IPS-18a (cell line): Measurements from ENCODE around the gene GDPD4.

Experiments
- H3K27ac ChIP-seq: one replicate; pipeline ENCODE4 v1.5.1; 2013; ENCODE audit warnings: low read length
- H3K27me3 ChIP-seq: one replicate; pipeline ENCODE4 v1.6.1; 2013; ENCODE audit warnings: mild to moderate bottlenecking, low read length; ENCODE audit not compliant: control insufficient read depth, insufficient read depth
- H3K36me3 ChIP-seq: one replicate; pipeline ENCODE4 v1.6.1; 2013; ENCODE audit warnings: low read depth, low read length; ENCODE audit not compliant: control insufficient read depth
- H3K4me1 ChIP-seq: one replicate; pipeline ENCODE4 v1.6.1; 2013; ENCODE audit warnings: low read depth, low read length; ENCODE audit not compliant: control insufficient read depth
- H3K4me3 ChIP-seq: one replicate; pipeline ENCODE4 v1.5.1; 2013; ENCODE audit warnings: low read length
- H3K9ac ChIP-seq: one replicate; pipeline ENCODE4 v1.6.1; 2013; ENCODE audit warnings: mild to moderate bottlenecking, low read length, moderate library complexity
- H3K9me3 ChIP-seq: one replicate; pipeline ENCODE4 v1.6.1; 2013; ENCODE audit warnings: low read depth, low read length; ENCODE audit not compliant: control insufficient read depth

GDPD4 gene

GRCh38 chr11:77262803-77263202, 38.7 kb downstream of the GDPD4 start:
- no peak overlapping the region for H3K4me3 ChIP-seq
- no peak overlapping the region for H3K27ac ChIP-seq
- no peaks in the 10 kb centered on the region for H3K4me1 ChIP-seq
- H3K27me3 ChIP-seq, result no peaks in the 10 kb centered on the region
- H3K9me3 ChIP-seq, result no peaks in the 10 kb centered on the region
- H3K36me3 ChIP-seq, result no peaks in the 10 kb centered on the region
- H3K9ac ChIP-seq, result no peak overlapping the region

GRCh38 chr11:77259641-77260040, 41.8 kb downstream of the GDPD4 start:
- Histone ChIP-seq H3K4me1 (no peaks in the 10 kb centered on the region), H3K9me3 (no peaks in the 10 kb centered on the region), H3K4me3 (no peak overlapping the region), H3K27me3 (no peaks in the 10 kb centered on the region), H3K9ac (no peak overlapping the region), H3K36me3 (no peaks in the 10 kb centered on the region), H3K27ac (no peak overlapping the region)

GRCh38 chr11:77253690-77254089, 47.8 kb downstream of the GDPD4 start:
- Histone ChIP-seq H3K27ac (no peak overlapping the region), H3K36me3 (no peaks in the 10 kb centered on the region), H3K4me1 (no peaks in the 10 kb centered on the region), H3K4me3 (no peak overlapping the region), H3K9ac (no peak overlapping the region), H3K9me3 (no peaks in the 10 kb centered on the region), H3K27me3 (no peaks in the 10 kb centered on the region)

GRCh38 chr11:77252555-77253270, 48.8 kb downstream of the GDPD4 start:
- no peaks in the 10 kb centered on the region for H3K27me3 ChIP-seq
- H3K9me3 ChIP-seq, result no peaks in the 10 kb centered on the region
- H3K9ac ChIP-seq, result no peak overlapping the region
- H3K4me3 ChIP-seq, result no peak overlapping the region
- no peaks in the 10 kb centered on the region for H3K4me1 ChIP-seq
- H3K27ac ChIP-seq, result no peak overlapping the region
- H3K36me3 ChIP-seq, result no peaks in the 10 kb centered on the region

- Histone ChIP-seq H3K27me3 (no peaks in the 10 kb centered on the region), H3K27ac (no peak overlapping the region), H3K4me3 (no peak overlapping the region), H3K9me3 (no peaks in the 10 kb centered on the region), H3K4me1 (no peaks in the 10 kb centered on the region), H3K36me3 (no peaks in the 10 kb centered on the region), H3K9ac (no peak overlapping the region)
Observed at GRCh38 chr11:77250881-77251640, 50.4 kb downstream of the GDPD4 start.

- H3K36me3 ChIP-seq, result no peaks in the 10 kb centered on the region
- no peaks in the 10 kb centered on the region for H3K27me3 ChIP-seq
- H3K9ac ChIP-seq, result no peak overlapping the region
- no peak overlapping the region for H3K27ac ChIP-seq
- H3K4me1 ChIP-seq, result no peaks in the 10 kb centered on the region
- no peaks in the 10 kb centered on the region for H3K9me3 ChIP-seq
- H3K4me3 ChIP-seq, result no peak overlapping the region
Observed at GRCh38 chr11:77249427-77249826, 52.1 kb downstream of the GDPD4 start.

- Histone ChIP-seq H3K4me3 (no peak overlapping the region), H3K27me3 (no peaks in the 10 kb centered on the region), H3K27ac (no peak overlapping the region), H3K4me1 (no peaks in the 10 kb centered on the region), H3K9me3 (no peaks in the 10 kb centered on the region), H3K9ac (no peak overlapping the region), H3K36me3 (no peaks in the 10 kb centered on the region)
Observed at GRCh38 chr11:77244277-77245027, 57.0 kb downstream of the GDPD4 start.

GRCh38 chr11:77236901-77237300, 64.6 kb downstream of the GDPD4 start:
- Histone ChIP-seq H3K9ac (no peak overlapping the region), H3K27me3 (no peaks in the 10 kb centered on the region), H3K36me3 (no peaks in the 10 kb centered on the region), H3K4me1 (no peaks in the 10 kb centered on the region), H3K27ac (no peak overlapping the region), H3K9me3 (no peaks in the 10 kb centered on the region), H3K4me3 (no peak overlapping the region)

- H3K27me3 ChIP-seq, result no peaks in the 10 kb centered on the region
Observed at GRCh38 chr11:77233011-77233410, 68.5 kb downstream of the GDPD4 start.

GRCh38 chr11:77232242-77232641, 69.2 kb downstream of the GDPD4 start:
- H3K36me3 ChIP-seq, result no peaks in the 10 kb centered on the region
- H3K4me1 ChIP-seq, result no peaks in the 10 kb centered on the region
- H3K4me3 ChIP-seq, result no peak overlapping the region
- H3K27me3 ChIP-seq, result no peaks in the 10 kb centered on the region
- H3K9me3 ChIP-seq, result no peaks in the 10 kb centered on the region
- H3K9ac ChIP-seq, result no peak overlapping the region
- H3K27ac ChIP-seq, result no peak overlapping the region

More at GRCh38 chr11:77233011-77233410, 68.5 kb downstream of the GDPD4 start:
- Histone ChIP-seq H3K4me1 (no peaks in the 10 kb centered on the region), H3K27ac (no peak overlapping the region), H3K4me3 (no peak overlapping the region), H3K9ac (no peak overlapping the region), H3K9me3 (no peaks in the 10 kb centered on the region), H3K36me3 (no peaks in the 10 kb centered on the region)

- Histone ChIP-seq H3K27me3 (no peaks in the 10 kb centered on the region), H3K4me3 (no peak overlapping the region), H3K36me3 (no peaks in the 10 kb centered on the region), H3K27ac (no peak overlapping the region), H3K9me3 (no peaks in the 10 kb centered on the region), H3K9ac (no peak overlapping the region), H3K4me1 (no peaks in the 10 kb centered on the region)
Observed at GRCh38 chr11:77231800-77232199, 69.7 kb downstream of the GDPD4 start.
